PFSK-1 (cell line): ENCODE data around the gene SCGB1D2.

ENCODE experiments used
- FOXP2 ChIP-seq: optimal IDR thresholded peaks from 2 replicates; pipeline ENCODE3; 2011; ENCODE audit warnings: borderline replicate concordance, control low read depth, inconsistent platforms; ENCODE audit not compliant: insufficient read depth; ENCODE audit errors: extremely low read length, extremely low read depth
- POLR2AphosphoS5 ChIP-seq: IDR thresholded peaks from 2 replicates; pipeline ENCODE4 v1.6.1; 2012; ENCODE audit warnings: low read depth, mild to moderate bottlenecking, control low read depth, low read length, moderate library complexity
- REST ChIP-seq, 2 experiments: IDR thresholded peaks; 2 replicates each; pipeline versions ENCODE4 v1.6.1 to v1.8.0; 2011 to 2012; ENCODE audit warnings: low read depth in 2 of 2, low read length in 2 of 2, control low read depth in 1 of 2, inconsistent platforms in 1 of 2, mild to moderate bottlenecking in 1 of 2, moderate library complexity in 1 of 2; ENCODE audit not compliant: insufficient read depth in 1 of 2
- SIN3A ChIP-seq: IDR thresholded peaks from 2 replicates; pipeline ENCODE4 v1.6.1; 2012; ENCODE audit warnings: mild to moderate bottlenecking, low read length, moderate library complexity, borderline replicate concordance; ENCODE audit not compliant: insufficient read depth
- TAF1 ChIP-seq: IDR thresholded peaks from 2 replicates; pipeline ENCODE4 v1.6.1; 2012; ENCODE audit warnings: low read length, control low read depth, borderline replicate concordance; ENCODE audit not compliant: insufficient read depth

Gene SCGB1D2

GRCh38 chr11:62205441-62205840 is 36.6 kb upstream of the SCGB1D2 start:
- no peak for TF ChIP-seq POLR2AphosphoS5
- TF ChIP-seq SIN3A: no peak

- TF ChIP-seq POLR2AphosphoS5: no peak
- no peak for TF ChIP-seq SIN3A
- TF ChIP-seq FOXP2: no peak
- TF ChIP-seq REST (IDR thresholded peaks at IDR 0.05; ENCODE audit: insufficient read depth in 1 of 2, low read depth in 2 of 2, low read length in 2 of 2): no peak
- no peak for TF ChIP-seq TAF1
Observed at GRCh38 chr11:62208785-62209144, 33.3 kb upstream of the SCGB1D2 start.

GRCh38 chr11:62217191-62217748 is 24.8 kb upstream of the SCGB1D2 start:
- TF ChIP-seq POLR2AphosphoS5 (no peak), TAF1 (no peak), SIN3A (no peak), FOXP2 (no peak), REST (IDR thresholded peaks at IDR 0.05; ENCODE audit: insufficient read depth in 1 of 2, low read depth in 2 of 2, low read length in 2 of 2) (no peak)

- TF ChIP-seq SIN3A: no peak
- no peak for TF ChIP-seq FOXP2
- no peak for TF ChIP-seq REST (IDR thresholded peaks at IDR 0.05; ENCODE audit: insufficient read depth in 1 of 2, low read depth in 2 of 2, low read length in 2 of 2)
- no peak for TF ChIP-seq POLR2AphosphoS5
- TF ChIP-seq TAF1: no peak
Observed at GRCh38 chr11:62221498-62221897, 20.5 kb upstream of the SCGB1D2 start.

- no peak for TF ChIP-seq FOXP2
- no peak for TF ChIP-seq SIN3A
- TF ChIP-seq POLR2AphosphoS5: no peak
- no peak for TF ChIP-seq TAF1
- no peak for TF ChIP-seq REST (IDR thresholded peaks at IDR 0.05; ENCODE audit: insufficient read depth in 1 of 2, low read depth in 2 of 2, low read length in 2 of 2)
Observed at GRCh38 chr11:62223095-62223494, 18.9 kb upstream of the SCGB1D2 start.
